Spleen (tissue), 11 donors: ENCODE measurements around the gene STK17A. TPM values are rescaled to one million over a fixed set of nuclear protein-coding genes. Genes with fewer than 3 reads are reported as not detected.

Experiments used
- DNase-seq: peaks from one replicate; pipeline ENCODE4 v3.0.0-alpha.2; 2020
- H3K27ac ChIP-seq, 8 donors: fragments of 200-600 bp; sonication (generic) in 7 of 8; 1 replicate in 4 of 8; 2 replicates in 4 of 8; pipeline versions ENCODE4 v1.5.0 to v1.8.0; 2016 to 2021; ENCODE audit warnings: inconsistent platforms in 4 of 8, mild to moderate bottlenecking in 4 of 8, moderate library complexity in 1 of 8
- H3K27me3 ChIP-seq, 7 donors: fragments of 200-600 bp; sonication (generic) in 6 of 7; replicated peaks in 1 of 7; 1 replicate in 4 of 7; 2 replicates in 3 of 7; pipeline versions ENCODE4 v1.5.0 to v1.8.0; 2016 to 2021; ENCODE audit warnings: inconsistent platforms in 3 of 7, mild to moderate bottlenecking in 1 of 7
- H3K36me3 ChIP-seq, 6 donors: fragments of 200-600 bp; sonication (generic) in 5 of 6; 1 replicate in 4 of 6; 2 replicates in 2 of 6; pipeline versions ENCODE4 v1.5.0 to v1.8.0; 2016 to 2021; ENCODE audit warnings: inconsistent platforms in 2 of 6
- H3K4me1 ChIP-seq, 6 donors: fragments of 200-600 bp; sonication (generic) in 5 of 6; 1 replicate in 3 of 6; 2 replicates in 3 of 6; pipeline versions ENCODE4 v1.5.0 to v1.8.0; 2016 to 2021; ENCODE audit warnings: inconsistent platforms in 3 of 6
- H3K4me3 ChIP-seq, 8 donors: fragments of 200-600 bp; sonication (generic) in 7 of 8; 1 replicate in 4 of 8; 2 replicates in 4 of 8; pipeline versions ENCODE4 v1.5.0 to v1.8.0; 2016 to 2021; ENCODE audit warnings: inconsistent platforms in 4 of 8, mild to moderate bottlenecking in 4 of 8, moderate library complexity in 2 of 8
- H3K9me3 ChIP-seq, 8 donors: fragments of 200-600 bp; sonication (generic) in 7 of 8; 1 replicate in 4 of 8; 2 replicates in 4 of 8; pipeline versions ENCODE4 v1.5.0 to v1.8.0; 2016 to 2021; ENCODE audit warnings: inconsistent platforms in 4 of 8
- CTCF ChIP-seq, 11 experiments: fragments of 200-600 bp in 7 of 11; fragments of 450-650 bp in 4 of 11; sonication (generic) in 4 of 11; IDR thresholded peaks in 8 of 11; conservative IDR thresholded peaks in 3 of 11; 1 replicate in 7 of 11; 2 replicates in 4 of 11; pipeline versions ENCODE4 v1.4.0 to v1.8.0; 2016 to 2021; ENCODE audit warnings: antibody characterized with exemption in 11 of 11, inconsistent platforms in 4 of 11, mild to moderate bottlenecking in 1 of 11
- POLR2A ChIP-seq, 3 donors: fragments of 450-650 bp; IDR thresholded peaks; one replicate each; pipeline ENCODE4 v1.5.1; 2017; ENCODE audit warnings: antibody characterized with exemption in 3 of 3, mild to moderate bottlenecking in 1 of 3
- POLR2AphosphoS5 ChIP-seq, 3 donors: sonication (generic); formaldehyde crosslinking; IDR thresholded peaks; one replicate each; pipeline ENCODE4 v1.5.1; 2017; ENCODE audit warnings: antibody characterized with exemption in 3 of 3
- WGBS, 5 donors: extraction: QIAGEN DNeasy Blood & Tissue Kit in 3 of 5; methylation state at CpG; one replicate each; pipeline versions ENCODE4 v1.1.5 to v1.1.7; 2013 to 2018; 5-methylcytosine and 5-hydroxymethylcytosine counted together
- intact Hi-C: fragments of 100-400 bp; cut with DNase I; formaldehyde crosslinking; loops from one replicate; pipeline ENCODE4 v1.15.0; 2023; ENCODE audit warnings: low total_unique reads
- polyA plus RNA-seq, 3 donors: library from polyadenylated mRNA; stranded (reverse); fragments of 200-250 nt; gene quantifications; one replicate each; pipeline ENCODE4 v1.2.1, GENCODE V29; 2013
- total RNA-seq, 7 donors: library from RNA; depleted of rRNA in 3 of 7; stranded (reverse); fragments of >200 nt in 3 of 7; fragmentation: NEBNext Ultra II Directional in 4 of 7; extraction: Animal tissue kit (Norgen Biotek cat#: 25700) in 4 of 7; gene quantifications; one replicate each; pipeline versions ENCODE4 v1.1.0 to v1.2.1, GENCODE V29; 2016 to 2021
- donor health status: healthy with polysubstance abuse.
- donor health status: DM: no; HTN: no; CAD: no; lungs with moderate emphysema.
- donor health status: DM: no; HTN: no; CAD: no.
- donor health status: Bipolar disorder and iron deficiency.
- donor health status: healthy.
- donor health status: DM: no; HTN: no; CAD: no.
- donor health status: DM: yes; HTN: yes; CAD: no.

The STK17A gene
- total and polyA plus RNA-seq, 10 donors = 33.4 to 70.1 (median 53.4) TPM

DNA sequence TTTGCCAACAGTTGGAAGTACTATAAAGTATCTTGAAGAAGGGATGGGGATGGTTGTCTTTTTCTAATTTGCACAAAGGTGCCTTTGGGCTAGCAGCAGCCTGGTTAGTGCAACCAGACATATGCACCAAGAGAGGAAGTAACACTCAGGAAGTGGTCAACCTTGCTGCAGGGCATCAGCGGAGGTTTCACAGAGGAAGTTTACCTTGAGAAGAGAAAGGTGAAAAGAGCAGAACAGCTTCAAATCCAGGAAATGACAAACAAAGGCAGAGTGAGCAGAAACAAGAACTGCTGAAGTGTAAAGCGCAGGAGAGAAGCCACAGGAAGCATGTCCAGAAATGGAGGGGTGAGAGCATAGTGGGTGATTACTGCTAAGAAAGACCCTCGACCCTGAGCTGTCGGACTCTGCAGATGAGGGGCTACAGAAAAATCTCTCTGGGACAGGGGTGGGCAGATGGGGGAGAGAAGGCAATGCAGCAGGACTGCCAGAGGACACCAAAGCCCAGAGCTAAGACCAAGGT is 66.9 kb downstream of the STK17A start:
- intact Hi-C loops = no loop called here
- Histone ChIP-seq H3K27ac (peak overlapping the region; percentile 91 to 98 (median 94)), H3K36me3 (peaks cover 0 to 21% (median 0%) of the 10 kb centered on the region in 6 donors), H3K9me3 (no peaks in the 10 kb centered on the region), H3K4me3 (peak overlapping the region in 6 of 8 donors; percentile 0 to 61 (median 23)), H3K4me1 (peaks cover 75 to 100% (median 97%) of the 10 kb centered on the region in 6 donors), H3K27me3 (no peaks in the 10 kb centered on the region)
- TF ChIP-seq POLR2A (IDR thresholded peaks at IDR 0.05) = peak in 1 of 3 donors; percentile 15
- no peak for TF ChIP-seq CTCF (IDR thresholded peaks at IDR 0.05 in 8 of 11, conservative IDR thresholded peaks at IDR 0.05 in 3 of 11)
- peak in 1 of 3 donors; percentile 96 for TF ChIP-seq POLR2AphosphoS5 (IDR thresholded peaks at IDR 0.05)
- DNase-seq = peak; percentile 89
- WGBS, 5 donors = 10 to 23% (median 13%) methylated on average over 4 of the region's 4 CpGs

DNA sequence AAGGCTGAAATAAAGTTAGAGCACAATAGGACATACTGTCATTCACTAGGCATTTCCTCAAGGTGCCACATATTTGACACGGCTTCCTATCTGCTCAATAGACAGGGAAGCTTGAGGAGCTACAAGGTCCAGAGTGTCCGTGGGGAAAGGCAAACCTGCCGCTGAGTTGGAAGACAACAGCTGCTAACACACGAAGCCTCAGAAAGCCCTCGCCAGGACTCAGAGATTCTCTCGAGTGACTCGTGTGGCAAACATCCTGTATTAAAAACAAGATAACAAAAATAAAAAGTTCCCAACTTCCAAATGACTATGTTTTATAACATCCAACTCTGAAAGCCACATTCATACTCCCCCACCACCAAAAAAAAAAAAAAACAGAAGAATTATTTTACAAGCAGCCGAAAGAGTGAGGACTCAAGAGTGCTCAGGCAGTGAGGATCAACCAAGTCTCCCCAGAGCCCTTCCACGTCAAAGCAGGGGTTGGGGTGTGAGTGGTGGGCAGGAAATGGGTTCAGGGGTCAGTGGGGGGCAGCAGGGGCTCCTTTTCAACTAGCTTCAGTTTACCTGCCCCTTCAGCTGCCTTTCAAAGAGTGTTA is 67.6 kb downstream of the STK17A start:
- Histone ChIP-seq H3K4me1 (peaks cover 71 to 99% (median 91%) of the 10 kb centered on the region in 6 donors), H3K9me3 (no peaks in the 10 kb centered on the region), H3K4me3 (peak overlapping the region in 6 of 8 donors; percentile 0 to 61 (median 23)), H3K36me3 (peaks cover 0 to 14% (median 0%) of the 10 kb centered on the region in 6 donors), H3K27me3 (no peaks in the 10 kb centered on the region), H3K27ac (peak overlapping the region; percentile 79 to 98 (median 94))
- 9 to 39% (median 20%) methylated on average over 9 of the region's 9 CpGs for WGBS, 5 donors
- intact Hi-C loops = no loop called here
- TF ChIP-seq POLR2A (IDR thresholded peaks at IDR 0.05) = no peak
- TF ChIP-seq POLR2AphosphoS5 (IDR thresholded peaks at IDR 0.05) = peak in 1 of 3 donors; percentile 67
- DNase-seq = peak; percentile 78

- H3K4me1 ChIP-seq = peaks cover 53 to 85% (median 73%) of the 10 kb centered on the region in 6 donors
- no peak overlapping the region for H3K4me3 ChIP-seq
- no peak for DNase-seq
- no peaks in the 10 kb centered on the region for H3K9me3 ChIP-seq
- H3K27me3 ChIP-seq = no peaks in the 10 kb centered on the region
- TF ChIP-seq CTCF (IDR thresholded peaks at IDR 0.05 in 8 of 11, conservative IDR thresholded peaks at IDR 0.05 in 3 of 11) = no peak
- no peak for TF ChIP-seq POLR2AphosphoS5 (IDR thresholded peaks at IDR 0.05)
- peak overlapping the region; percentile 79 to 98 (median 94) for H3K27ac ChIP-seq
- intact Hi-C loops = no loop called here
- peaks cover 0 to 10% (median 0%) of the 10 kb centered on the region in 6 donors for H3K36me3 ChIP-seq
Measured at GRCh38 chr7:43652364-43652763, 69.5 kb downstream of the STK17A start.

DNA sequence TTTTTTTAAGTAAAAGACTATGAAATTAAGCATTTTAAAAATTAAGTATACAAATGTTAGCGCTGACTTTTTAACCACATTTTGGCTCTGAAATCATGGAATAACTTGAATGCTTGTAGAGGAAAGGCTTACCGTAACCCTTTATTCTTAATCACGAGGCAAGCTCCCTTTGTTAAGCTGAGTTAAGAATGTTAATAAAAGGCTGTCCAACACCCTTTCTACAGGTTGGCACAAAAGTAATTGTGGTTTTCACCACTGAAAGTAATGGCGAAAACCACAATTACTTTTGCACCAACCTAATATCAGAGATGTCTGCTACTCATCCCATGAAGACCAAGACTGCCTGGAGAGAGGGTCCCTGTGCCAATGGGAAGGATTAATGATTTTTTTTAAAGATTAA is 70.6 kb downstream of the STK17A start:
- Histone ChIP-seq H3K4me3 (no peak overlapping the region), H3K4me1 (peaks cover 42 to 85% (median 62%) of the 10 kb centered on the region in 6 donors), H3K36me3 (peaks cover 0 to 10% (median 0%) of the 10 kb centered on the region in 6 donors), H3K27me3 (no peaks in the 10 kb centered on the region), H3K27ac (peak overlapping the region in 7 of 8 donors; percentile 35 to 98 (median 91)), H3K9me3 (no peaks in the 10 kb centered on the region)
- 78 to 88% (median 80%) methylated on average over 4 of the region's 4 CpGs for WGBS, 5 donors
- no peak for DNase-seq
- intact Hi-C loops = no loop called here
- TF ChIP-seq CTCF (IDR thresholded peaks at IDR 0.05 in 8 of 11, conservative IDR thresholded peaks at IDR 0.05 in 3 of 11) (no peak), POLR2A (IDR thresholded peaks at IDR 0.05) (no peak), POLR2AphosphoS5 (IDR thresholded peaks at IDR 0.05) (no peak)
